GM21381 (cell line): ENCODE data around the gene USP48.
"Not testable (repeated sequence)": the region's sequence is repeated elsewhere in the genome, so short reads cannot be mapped to it uniquely, and the experiment has no call there.

Source experiments
- ATAC-seq: cut with Tn5 transposase; IDR thresholded peaks from one replicate; pipeline ENCODE4 v1.9.1; 2021; ENCODE audit warnings: mild to moderate bottlenecking, moderate library complexity; ENCODE audit not compliant: unreplicated experiment

The USP48 gene

DNA sequence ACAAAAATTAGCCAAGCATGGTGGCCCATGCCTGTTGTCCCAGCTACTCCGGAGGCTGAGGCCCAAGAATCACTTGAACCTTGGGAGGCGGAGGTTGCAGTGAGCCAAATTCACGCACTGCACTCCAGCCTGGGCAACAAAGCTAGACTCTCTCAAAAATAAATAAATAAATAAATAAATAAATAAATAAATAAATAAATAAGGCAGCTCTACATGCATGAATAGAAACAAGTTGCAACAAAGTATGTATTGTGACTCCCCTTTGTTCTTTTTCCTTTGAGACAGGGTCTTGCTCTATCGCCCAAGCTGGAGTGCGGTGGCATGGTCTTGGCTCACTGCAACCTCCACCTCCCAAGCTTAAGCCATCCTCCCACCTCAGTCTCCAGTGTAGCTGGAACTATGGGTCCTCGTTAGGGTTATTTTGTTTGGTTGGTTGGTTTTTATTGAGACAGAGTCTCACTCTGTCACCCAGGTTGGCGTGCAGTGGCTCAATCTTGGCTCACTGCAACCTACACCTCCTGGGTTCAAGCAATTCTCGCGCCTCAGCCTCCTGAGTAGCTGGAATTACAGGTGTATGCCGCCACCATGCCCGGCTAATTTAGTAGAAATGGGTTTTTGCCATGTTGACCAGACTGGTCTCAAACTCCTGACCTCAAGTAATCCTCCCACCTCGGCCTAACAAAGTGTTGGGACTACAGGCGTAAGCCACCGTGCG lies 8.0 kb downstream of the USP48 start:
- ATAC-seq, result no peak

DNA sequence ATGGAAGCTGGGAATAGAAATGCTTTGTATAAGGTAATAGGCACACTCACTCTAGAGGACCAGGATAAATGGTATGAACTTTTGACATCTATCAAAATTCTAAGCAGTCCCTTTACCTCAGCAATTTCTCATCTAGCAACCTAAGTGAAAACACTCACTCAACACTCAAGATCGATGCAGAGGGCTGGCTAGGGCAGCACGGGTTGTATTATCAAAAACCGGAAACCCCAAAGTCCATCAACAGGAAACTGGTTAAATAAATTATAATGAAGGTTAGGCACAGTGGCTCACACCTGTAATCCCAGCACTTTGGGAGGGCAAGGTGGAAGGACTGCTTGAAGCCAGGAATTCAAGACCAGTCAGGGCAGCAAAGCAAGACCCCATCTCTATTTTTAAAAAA lies 9.4 kb downstream of the USP48 start:
- peak; percentile 67 for ATAC-seq

DNA sequence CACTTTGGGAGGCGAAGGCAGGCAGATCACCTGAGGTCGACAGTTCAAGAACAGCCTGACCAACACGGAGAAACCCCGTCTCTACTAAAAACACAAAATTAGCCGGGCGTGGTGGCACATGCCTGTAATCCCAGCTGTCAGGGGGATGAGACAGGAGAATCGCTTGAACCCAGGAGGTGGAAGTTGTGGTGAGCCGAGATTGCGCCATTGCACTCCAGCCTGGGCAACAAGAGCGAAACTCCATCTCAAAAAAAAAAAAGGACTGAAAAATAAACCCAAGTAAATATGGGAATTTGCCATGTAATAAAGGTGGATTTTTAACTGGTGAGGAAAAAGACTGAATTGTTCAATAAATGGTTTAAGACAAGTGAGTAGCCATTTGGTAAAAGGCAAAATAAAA lies 11.3 kb downstream of the USP48 start:
- not testable (repeated sequence) for ATAC-seq

DNA sequence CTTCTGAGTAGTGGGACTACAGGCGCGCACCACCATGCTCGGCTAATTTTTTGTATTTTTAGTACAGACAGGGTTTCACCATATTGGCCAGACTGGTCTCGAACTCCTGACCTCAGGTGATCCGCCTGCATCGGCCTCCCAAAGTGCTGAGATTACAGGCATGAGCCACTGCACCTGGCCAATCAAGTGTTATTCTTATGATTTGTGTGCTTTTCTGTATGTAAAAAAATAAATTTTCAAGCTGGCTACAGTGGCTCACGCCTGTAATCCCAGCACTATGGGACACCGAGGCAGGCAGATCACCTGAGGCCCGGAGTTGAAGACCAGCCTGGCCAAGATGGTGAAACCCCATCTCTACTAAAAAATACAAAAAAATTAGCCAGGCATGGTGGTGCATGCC lies 12.3 kb downstream of the USP48 start:
- not testable (repeated sequence) for ATAC-seq

DNA sequence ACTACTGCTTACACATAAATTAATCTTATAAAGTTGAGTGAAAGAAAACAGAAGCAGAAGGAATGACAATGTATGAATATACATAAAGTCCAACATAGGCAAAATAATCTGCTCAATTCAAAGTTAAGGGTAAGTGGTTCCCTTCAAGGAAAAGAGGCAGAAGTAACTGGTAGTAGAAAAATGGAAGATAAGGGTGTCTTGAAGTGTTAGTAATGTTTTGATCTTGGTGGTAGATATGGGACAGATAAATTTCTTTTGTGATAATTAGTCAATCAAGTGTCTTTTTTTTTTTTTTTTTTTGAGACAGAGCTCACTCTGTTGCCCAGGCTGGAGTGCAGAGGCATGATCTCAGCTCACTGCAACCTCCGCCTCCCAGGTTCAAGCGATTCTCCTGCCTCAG lies 12.7 kb downstream of the USP48 start:
- ATAC-seq, result no peak

DNA sequence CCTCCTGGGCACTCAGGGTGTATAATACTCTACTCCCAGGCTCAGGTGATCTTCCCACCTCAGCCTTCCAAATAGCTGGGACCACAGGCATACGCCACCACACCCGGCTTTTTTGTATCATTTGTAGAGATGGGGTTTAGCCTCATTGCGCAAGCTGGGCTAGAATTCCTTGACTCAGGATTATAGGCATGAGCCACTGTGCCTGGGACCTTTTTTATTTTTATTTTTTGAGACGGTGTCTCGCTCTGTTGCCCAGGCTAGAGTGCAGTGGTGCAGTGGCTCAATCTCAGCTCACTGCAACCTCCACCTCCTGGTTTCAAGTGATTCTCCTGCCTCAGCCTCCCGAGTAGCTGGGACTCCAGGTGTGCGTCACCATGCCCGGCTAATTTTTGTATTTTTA lies 15.8 kb downstream of the USP48 start:
- ATAC-seq, result not testable (repeated sequence)

DNA sequence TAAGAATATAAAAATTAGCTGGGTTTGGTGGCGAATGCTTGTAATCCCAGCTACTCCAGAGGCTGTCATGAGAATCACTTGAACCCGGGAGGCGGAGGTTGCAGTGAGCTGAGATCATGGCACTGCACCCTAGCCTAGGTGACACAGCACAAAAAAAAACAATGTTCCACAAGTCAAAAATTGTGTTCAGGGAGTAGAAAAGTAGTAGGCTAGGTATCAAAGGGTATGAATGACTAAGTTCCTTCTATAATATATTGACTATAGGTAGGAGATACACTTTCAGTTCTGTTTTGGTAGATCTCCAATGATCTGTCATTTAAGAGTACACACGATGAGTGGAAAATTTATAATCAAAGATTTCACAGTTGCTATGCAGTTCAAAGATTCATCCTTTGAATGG lies 16.7 kb downstream of the USP48 start:
- no peak for ATAC-seq

DNA sequence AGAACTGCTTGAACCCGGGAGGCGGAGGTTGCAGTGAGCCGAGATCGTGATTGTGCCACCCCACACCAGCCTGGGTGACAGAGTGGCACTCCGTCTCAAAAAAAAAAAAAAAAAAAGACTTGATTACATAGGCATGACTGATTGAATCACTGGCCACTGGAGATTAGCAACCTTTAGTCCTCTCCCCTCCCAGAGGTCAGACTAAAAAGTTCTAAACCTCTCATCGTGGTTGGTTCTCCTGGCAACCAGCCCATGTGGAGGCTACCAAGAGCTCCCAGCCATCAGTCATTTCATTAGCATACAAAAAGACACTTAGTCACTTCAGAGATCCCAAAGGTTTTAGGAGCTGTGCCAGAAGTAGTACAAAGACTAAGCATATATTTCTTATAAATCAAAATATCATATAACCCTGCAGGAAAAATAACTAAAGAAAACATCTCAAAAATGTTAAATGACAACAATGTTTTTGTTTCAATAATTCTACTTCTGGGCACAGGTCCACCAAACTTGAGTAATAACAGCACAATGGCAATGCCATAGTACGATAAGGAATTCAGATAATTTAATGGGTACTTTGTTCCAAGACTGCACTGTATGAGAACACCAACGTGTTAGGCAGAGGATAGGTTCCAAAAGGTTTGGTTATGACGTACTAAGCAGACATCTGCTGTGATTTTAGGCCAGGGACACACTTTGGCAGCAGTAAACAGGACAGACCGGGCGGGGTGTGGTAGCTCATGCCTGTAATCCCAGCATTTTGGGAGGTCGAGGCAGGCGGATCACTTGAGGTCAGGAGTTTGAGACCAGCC lies 18.1 kb downstream of the USP48 start:
- no peak for ATAC-seq

DNA sequence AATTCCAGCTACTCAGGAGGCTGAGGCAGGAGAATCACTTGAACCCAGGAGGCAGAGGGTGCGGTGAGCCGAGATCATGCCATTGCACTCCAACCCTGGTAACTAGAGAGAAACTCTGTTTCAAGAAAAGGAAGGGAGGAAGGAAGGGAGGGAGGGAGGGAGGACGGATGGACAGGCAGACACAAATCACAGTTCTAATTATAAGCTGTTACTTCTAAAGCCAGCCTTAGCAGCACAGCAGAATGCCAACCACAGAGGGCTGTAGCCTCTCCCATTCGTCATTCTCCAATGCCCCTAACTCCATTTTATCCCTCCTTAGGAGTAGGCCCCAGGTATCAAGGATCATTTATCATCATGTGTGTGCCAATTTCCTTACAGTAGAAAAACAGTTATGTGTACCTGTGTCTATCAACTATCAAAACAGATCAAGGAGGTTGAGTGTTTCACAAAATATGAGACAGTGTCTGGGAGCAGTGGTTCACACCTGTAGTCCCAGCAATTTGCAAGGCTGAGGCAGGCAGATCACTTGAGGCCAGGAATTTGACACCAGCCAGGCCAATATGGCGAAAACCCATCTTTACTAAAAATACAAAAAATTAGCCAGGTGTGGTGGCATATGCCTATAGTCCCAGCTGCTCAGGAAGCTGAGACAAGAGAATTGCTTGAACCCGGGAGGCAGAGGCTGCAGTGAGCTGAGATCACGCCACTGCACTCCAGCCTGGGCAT lies 19.1 kb downstream of the USP48 start:
- no peak for ATAC-seq

DNA sequence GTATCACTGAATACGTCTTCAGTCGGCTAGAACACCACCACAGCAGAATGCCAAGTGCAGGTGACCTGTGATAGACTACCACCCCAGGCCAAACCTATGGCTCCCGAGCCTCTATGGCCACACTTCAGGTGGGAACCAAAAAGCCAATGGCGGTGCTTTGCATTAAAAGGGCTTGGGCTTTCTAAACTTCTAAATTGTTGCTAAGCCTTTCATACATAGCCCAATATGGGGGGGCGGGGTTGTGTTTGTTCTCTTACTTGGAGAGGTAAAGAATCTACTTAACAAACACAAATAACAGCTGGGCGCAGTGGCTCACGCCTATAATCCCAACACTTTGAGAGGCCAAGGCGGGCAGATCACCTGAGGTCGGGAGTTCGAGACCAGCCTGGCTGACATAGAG lies 19.7 kb downstream of the USP48 start:
- no peak for ATAC-seq

DNA sequence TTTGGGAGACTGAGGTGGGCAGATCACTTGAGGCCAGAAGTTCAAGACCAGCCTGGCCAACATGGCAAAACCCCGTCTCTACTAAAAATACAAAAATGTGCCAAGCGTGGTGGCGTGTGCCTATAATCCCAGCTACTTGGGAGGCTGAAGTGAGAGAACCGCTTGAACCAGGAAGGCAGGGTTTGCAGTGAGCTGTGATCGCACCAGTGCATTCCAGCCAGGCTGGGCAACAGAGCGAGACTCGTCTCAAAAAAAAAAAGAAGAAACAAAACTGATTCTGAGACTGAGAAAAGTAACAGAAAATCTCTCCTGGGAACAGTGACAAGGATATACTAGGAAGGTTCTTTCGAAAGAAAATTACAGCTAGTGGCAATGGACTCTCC lies 20.9 kb downstream of the USP48 start:
- peak; percentile 49 for ATAC-seq

DNA sequence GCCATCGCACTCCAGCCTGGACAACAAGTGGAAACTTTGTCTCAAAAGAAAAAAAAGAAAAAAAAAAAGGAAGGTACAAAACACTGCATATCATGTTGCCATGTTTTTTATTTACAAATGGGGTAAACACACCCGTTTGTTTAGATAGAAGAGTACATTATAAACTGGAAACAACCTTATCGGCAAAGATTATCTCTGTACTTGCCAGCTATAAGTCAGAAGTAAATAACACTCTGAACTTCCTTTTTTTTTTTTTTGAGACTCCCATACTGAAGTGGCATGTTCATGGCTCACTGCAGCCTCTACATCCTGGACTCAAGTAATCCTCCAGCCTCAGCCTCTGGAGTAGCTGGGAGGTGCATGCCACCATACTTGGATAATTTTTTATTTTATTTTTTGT lies 21.9 kb downstream of the USP48 start:
- ATAC-seq, result no peak

DNA sequence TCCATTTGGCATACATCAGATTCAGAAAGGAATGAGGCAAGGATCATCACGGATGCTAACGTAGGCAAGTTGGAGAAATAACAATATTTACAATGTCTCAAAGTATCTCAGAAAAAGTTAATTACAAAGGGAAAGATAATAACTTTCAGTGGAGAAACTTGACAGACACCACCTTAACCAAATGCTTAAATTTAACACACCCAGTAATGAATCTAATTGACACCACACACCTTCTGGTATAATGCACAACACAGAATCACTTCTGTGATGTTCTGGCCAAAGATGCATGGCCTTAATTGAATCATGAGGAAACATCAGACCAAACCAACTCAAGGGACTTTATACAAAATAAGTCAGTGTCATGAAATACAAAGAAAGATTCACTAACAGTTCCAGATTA lies 23.1 kb downstream of the USP48 start:
- no peak for ATAC-seq

DNA sequence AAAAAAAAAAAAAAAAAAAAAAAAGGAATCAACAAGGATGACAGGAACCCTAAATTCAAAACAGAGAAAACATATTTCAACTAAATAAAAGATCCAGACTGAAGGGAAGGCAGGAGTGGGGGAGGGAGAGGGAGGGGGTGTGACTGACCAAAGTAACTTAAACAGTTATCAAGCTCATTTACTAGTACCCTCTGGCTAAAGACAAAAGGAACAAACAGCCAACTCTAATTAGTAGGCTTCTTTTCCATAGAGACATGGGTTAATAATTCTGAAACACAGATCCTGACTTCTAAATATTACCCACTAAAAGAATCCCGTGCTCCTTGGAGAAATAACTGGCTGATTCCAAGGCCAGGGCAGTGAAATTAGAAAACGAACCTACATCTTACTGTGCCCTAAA lies 23.8 kb downstream of the USP48 start:
- ATAC-seq, result no peak

DNA sequence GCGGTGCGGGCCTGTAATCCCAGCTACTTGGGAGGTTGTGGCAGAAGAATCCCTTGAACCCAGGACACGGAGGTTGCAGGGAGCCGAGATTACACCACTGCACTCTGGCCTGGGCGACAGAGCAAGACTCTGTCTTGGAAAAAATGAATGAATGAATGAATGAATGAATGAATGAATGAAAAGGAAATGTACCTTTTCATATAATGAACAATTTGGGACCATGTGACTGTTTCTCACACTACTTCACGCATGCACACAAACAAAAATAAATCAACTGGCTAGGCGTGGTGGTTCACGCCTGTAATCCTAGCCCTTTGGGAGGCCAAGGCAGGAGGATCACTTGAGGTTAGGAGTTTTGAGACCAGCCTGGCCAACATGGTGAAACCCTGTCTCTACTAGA lies 24.3 kb downstream of the USP48 start:
- no peak for ATAC-seq

DNA sequence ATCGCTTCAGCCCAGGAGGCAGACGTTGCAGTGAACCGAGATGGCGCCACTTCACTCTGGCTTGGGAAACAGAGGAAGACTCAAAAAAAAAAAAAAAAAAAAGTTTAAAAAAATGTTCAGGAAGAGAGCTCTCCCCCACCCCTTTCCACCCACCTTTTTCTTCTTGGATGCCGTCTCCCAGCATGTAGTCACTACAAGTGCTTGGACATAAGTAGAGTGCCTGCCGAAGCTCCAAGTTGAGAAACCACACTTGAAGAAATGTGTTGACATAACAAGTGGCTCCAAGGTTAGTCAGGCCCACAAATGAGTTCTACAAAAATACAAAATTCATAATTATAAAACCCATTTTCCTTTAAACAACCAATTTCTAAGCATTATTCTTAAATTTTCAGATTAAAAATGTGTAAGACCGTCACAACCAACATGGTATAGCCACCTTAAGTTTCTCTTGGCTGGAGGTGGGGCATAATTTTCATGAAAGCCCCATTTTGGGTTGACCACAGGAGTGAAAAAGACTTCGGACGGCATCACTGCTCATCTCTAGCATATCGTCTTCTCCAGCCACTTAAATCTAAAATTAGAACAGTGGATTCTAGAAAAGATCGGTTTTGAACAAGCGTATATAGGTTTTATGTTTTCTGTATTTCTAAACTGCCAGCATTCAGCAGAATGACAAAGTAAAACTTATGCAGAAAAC lies 26.4 kb downstream of the USP48 start:
- ATAC-seq, result no peak

DNA sequence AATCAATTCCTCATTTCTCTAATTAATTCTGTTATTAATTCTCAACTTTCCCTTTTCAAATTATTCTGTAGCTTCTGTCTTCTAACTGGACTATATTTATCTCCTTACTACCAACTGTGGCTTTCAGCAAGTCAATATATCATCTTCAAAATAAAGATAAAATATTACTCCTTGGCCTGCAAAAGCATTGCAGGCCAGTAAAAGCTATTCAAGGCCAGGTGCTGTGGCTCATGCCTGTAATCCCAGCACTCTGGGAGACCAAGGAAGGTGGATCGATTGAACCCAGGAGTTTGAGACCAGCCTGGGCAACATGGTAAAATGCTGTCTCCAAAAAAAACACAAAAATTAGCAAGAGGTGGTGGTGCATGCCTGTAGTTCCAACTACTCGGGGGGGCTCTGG lies 27.9 kb downstream of the USP48 start:
- ATAC-seq, result no peak

DNA sequence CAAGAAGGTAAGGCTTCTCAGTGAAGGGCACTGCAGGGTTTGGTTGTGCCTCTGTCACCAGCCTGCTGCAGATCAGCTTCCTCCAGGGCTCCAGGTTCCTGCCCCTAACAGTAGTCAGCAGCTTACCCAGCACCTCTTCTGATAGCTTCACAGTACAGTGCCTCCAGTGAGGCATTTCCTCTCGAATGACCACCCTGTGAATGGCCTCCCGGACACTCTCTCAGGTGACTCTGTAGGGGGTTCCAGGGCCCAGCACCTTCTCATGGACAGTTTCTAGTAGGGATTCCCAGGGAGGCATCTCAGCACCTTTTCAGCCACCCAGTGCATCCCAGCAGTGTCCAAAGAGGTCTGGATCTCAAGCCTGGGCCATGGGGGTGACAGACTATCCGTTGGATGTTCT lies 28.4 kb downstream of the USP48 start:
- ATAC-seq, result no peak

DNA sequence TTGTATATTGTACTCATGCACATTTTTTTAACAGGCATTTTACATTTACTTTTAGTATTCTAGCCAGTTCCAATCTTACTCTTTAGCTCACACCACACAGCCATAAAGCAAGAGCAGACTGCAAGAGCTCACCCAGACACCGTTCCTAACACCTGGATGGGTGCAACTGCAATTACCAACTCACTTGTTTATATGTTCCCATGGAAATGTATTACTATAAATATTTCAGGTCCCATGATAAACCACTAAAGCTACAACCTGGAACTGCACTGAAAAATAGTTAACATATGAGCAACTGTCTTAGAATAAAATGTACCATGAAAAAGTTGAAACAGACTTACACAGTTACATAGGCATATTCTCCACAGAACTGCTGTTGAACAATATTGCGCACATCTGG lies 30.8 kb downstream of the USP48 start:
- no peak for ATAC-seq

DNA sequence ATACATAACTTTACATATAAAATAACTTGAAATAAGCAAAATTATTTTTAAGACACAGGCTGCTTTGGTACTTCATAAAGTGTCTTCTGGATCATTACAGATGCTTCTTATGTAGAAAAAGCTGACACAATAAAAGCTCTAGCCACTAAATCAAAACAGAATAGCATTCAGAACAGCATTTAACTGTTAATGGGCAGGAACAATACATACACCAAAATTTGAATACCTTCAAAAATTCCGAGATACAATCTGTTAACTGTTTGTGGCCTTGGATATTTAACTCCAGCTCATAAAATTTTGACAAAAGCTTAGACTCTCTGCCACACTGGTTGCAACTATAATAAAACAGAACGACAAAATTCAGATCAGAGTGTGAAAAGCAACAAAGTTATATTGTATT lies 31.7 kb downstream of the USP48 start:
- no peak for ATAC-seq

DNA sequence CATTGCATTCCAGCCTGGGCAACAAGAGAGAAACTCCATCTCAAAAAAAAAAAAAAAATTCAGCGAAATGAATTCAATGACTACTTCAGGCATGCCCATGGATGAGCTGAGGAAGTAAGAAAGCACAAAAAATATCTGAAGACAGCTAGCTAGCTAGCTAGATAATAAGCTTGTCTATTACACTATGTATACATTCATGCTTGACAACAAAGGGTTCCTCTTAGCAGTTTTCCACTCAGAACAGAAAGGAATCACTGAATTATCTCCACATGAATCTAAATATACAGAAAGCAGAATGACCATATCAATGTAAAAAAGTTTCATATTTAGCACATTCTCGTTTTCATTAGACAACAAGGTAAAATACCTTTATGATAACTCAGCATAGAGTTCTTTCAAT lies 32.1 kb downstream of the USP48 start:
- ATAC-seq, result no peak
